Measurements from ENCODE around the gene SLC25A19. TPM values are rescaled to one million over a fixed set of nuclear protein-coding genes. Genes with fewer than 3 reads are reported as not detected.

Gene SLC25A19
- total and polyA plus RNA-seq, 10 of the 15 experiments (the other 5 are each of a cell fraction or from before 2014, with no cell fraction given), result 32.9 to 91.6 (median 53.7) TPM

DNA sequence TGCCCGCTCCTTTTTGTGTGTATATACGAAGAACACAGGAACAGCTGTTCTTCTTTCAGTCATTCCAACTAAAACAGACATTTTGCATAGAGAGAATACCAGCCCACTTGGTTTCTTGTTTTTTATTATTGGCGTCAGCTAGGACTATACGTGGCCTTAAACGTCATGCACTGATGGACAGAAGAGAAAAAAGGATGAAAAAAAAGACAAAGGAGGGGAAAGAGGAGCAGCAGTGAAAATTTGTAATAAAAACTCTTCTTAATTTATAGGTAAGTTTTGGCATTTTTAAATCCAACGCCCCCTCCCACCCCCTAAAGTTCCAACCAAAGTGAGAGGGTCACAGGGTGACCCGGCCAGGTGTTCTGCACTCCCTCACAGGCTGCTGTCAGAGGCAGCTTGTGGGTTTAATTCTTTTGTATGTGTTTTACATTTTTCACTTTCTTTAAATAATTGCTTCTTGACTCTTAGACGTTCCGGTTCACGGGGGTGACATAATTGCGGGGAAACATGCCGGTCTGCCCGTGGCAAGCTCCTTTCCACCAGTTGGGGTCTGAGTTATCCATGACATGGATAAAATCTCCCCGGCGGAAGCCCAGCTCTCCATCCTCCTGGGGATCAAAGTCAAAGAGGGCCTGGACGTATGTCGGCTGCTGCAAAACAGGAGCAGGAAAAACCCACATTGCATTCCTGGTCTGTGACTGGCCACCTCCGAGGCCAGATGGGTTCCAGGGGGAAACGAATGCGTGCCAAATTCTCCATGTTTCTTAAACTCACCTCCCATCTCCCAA lies 30.9 kb upstream of the SLC25A19 start (continued):
- peak; percentile 63 to 75; a peak in 3 of 4 replicates for TF ChIP-seq EP300 (IDR thresholded peaks at IDR 0.05; ENCODE audit: borderline replicate concordance in 1 of 2, control insufficient read depth in 1 of 2, low read depth in 2 of 2, low read length in 2 of 2)
- TF ChIP-seq TAF1 (IDR thresholded peaks at IDR 0.05; ENCODE audit: borderline replicate concordance, low read depth, low read length), result no peak
- peak; percentile 86; the same call in 1 of the 2 replicates for TF ChIP-seq TCF3 (IDR thresholded peaks at IDR 0.05; ENCODE audit: borderline replicate concordance, insufficient read depth, low read depth, low read length)
- TF ChIP-seq CREM (IDR thresholded peaks at IDR 0.05; ENCODE audit: low read depth), result peak; percentile 64
- TF ChIP-seq PAX5 (IDR thresholded peaks at IDR 0.05; ENCODE audit: borderline replicate concordance, low read depth, low read length), result peak; percentile 64; the same call in 1 of the 2 replicates
- TF ChIP-seq JUNB (IDR thresholded peaks at IDR 0.05), result peak; percentile 20; the same call in 1 of the 2 replicates
- TF ChIP-seq RAD51 (IDR thresholded peaks at IDR 0.05), result peak; percentile 52

DNA sequence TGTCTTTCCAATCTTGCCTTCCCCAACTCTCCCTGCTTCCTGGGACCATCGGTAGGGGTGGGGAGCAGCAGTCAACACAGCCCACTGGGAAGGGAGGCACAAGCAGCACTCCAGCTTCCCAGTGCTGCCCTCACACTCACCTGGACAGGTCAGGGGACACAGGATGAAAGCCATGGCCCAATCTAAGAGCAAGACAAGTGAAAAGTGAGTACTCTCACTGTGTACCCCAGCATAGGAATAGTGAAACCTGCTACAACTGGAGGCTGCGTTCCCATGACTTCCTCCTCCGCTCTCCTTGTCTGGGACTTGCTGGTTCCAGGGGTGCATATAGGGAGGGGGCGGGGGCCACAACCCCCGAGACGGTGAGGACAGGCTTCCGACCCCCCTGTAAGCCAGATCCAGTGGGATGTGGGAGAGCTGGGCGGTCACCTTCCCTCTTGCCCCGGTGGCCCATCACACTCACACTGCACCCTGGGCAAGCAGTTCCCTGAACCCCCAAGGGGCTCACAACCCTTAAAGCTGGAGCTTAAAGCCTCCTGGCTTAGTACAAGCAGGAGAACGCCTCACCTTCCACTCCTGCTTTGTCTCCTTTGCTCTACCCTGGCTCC lies 29.5 kb upstream of the SLC25A19 start:
- no peaks in the 10 kb centered on the region for H3K27me3 ChIP-seq (replicated peaks in 1 of 2; ENCODE audit: control insufficient read depth in 2 of 2, insufficient read depth in 2 of 2, low read length in 1 of 2)
- no peak for ATAC-seq
- H3K79me2 ChIP-seq (ENCODE audit: control insufficient read depth, insufficient read depth, low read length), result peaks cover 43% of the 10 kb centered on the region
- peaks cover 85% of the 10 kb centered on the region for H3K4me1 ChIP-seq (ENCODE audit: control insufficient read depth, insufficient read depth, low read length)
- ChIA-PET CTCF (interaction anchor here (1.1 to 13.8 kb wide), 7 partner anchors 14 to 94 kb away, joined by 4 to 182 read pairs (median 6); partner anchors contain the start of gene SLC25A19), SMC1A (ENCODE audit: uncharacterized antibody, unreplicated experiment) (interaction anchor here (0.7 to 13.5 kb wide), 9 partner anchors 18 to 138 kb away, joined by 3 to 243 read pairs (median 7); partner anchors contain the start of genes SLC25A19 and TMEM94), RAD21 (ENCODE audit: unreplicated experiment) (interaction anchor here (0.7 to 16.3 kb wide), 5 partner anchors 25 to 94 kb away, joined by 3 to 364 read pairs (median 13); partner anchors contain the start of gene SLC25A19), POLR2A (interaction anchor here (1.1 to 13.4 kb wide), 6 partner anchors 16 to 94 kb away, joined by 3 to 255 read pairs (median 12); partner anchors contain the start of gene SLC25A19)
- intact Hi-C loops (cut with micrococcal nuclease; ENCODE audit: unreplicated experiment) (no loop called here), in situ Hi-C loops (cut with MboI) (no loop called here)
- WGBS (ENCODE audit: insufficient coverage, insufficient replicate concordance, low lambda C conversion rate, missing lambda C conversion rate), result 28% methylated on average over 10 of the region's 10 CpGs
- no peaks in the 10 kb centered on the region for H3K9me3 ChIP-seq (replicated peaks; ENCODE audit: control insufficient read depth, insufficient read depth, low read length)
- no TSS peak for BruUV-seq (replicated peaks)
- H3K27ac ChIP-seq (ENCODE audit: control insufficient read depth, insufficient read depth), result peak overlapping the region; percentile 85
- no peak overlapping the region for H2AFZ ChIP-seq (ENCODE audit: control insufficient read depth, low read depth, low read length)
- H3K9ac ChIP-seq (ENCODE audit: control insufficient read depth, insufficient read depth, low read length), result peak overlapping the region; percentile 11
- no peaks in the 10 kb centered on the region for H4K20me1 ChIP-seq (ENCODE audit: control insufficient read depth, insufficient read depth)
- no peak for FAIRE-seq
- peak overlapping the region; percentile 59; the same call in 1 of the 2 replicates for H3K4me2 ChIP-seq (ENCODE audit: control insufficient read depth, insufficient read depth)
- no peak for DNase-seq (ENCODE audit: low read depth, low spot score)
- H3K4me3 ChIP-seq, result no peak overlapping the region
- peaks cover 23 to 27% of the 10 kb centered on the region in 2 experiments for H3K36me3 ChIP-seq (ENCODE audit: control insufficient read depth in 2 of 2, insufficient read depth in 2 of 2, low read length in 1 of 2)
- peak; percentile 61 for TF ChIP-seq POLR2A (IDR thresholded peaks at IDR 0.05; ENCODE audit: low read depth, low read length)
- TF ChIP-seq POLR2AphosphoS5 (IDR thresholded peaks at IDR 0.05; ENCODE audit: low read length), result peak; percentile 54
- peak; percentile 63 for TF ChIP-seq EED (IDR thresholded peaks at IDR 0.05; ENCODE audit: low read depth)
- peak in 1 of 2 experiments; percentile 21; a peak in 1 of 4 replicates for TF ChIP-seq IKZF2 (IDR thresholded peaks at IDR 0.05)
- TF ChIP-seq MEF2A (IDR thresholded peaks at IDR 0.05; ENCODE audit: insufficient read depth, low read depth, low read length), result no peak
- no peak for TF ChIP-seq CEBPB (IDR thresholded peaks at IDR 0.05; ENCODE audit: borderline replicate concordance in 1 of 2, low read depth in 2 of 2, low read length in 2 of 2)

All from GM12878 (cell line).